RWPE2 (cell line): Measurements from ENCODE around the gene SLC39A8.
"Not testable (repeated sequence)": the region's sequence is repeated elsewhere in the genome, so short reads cannot be mapped to it uniquely, and the experiment has no call there.

Experiments
- ATAC-seq: fragments of 200-7000 bp; cut with Tn5 transposase; 3 replicates; pipeline ENCODE4 v1.9.1; 2021; ENCODE audit warnings: low read depth
- DNase-seq: peaks from one replicate; pipeline ENCODE4 v3.0.0-alpha.2; 2020; ENCODE audit warnings: low spot score
- H3K27ac ChIP-seq: fragments of 450-650 bp; 2 replicates; pipeline ENCODE4 v1.5.1; 2017; ENCODE audit warnings: mild to moderate bottlenecking; ENCODE audit not compliant: poor library complexity, severe bottlenecking
- H3K27me3 ChIP-seq: fragments of 250-450 bp; sonication (Bioruptor Pico); 2 replicates; pipeline ENCODE4 v1.5.1; 2021; ENCODE audit warnings: mild to moderate bottlenecking, moderate library complexity; ENCODE audit not compliant: insufficient read depth, poor library complexity, severe bottlenecking
- H3K36me3 ChIP-seq: fragments of 250-450 bp; sonication (Bioruptor Pico); 2 replicates; pipeline ENCODE4 v1.5.1; 2020; ENCODE audit warnings: low read depth, mild to moderate bottlenecking, moderate library complexity
- H3K4me1 ChIP-seq: fragments of 250-450 bp; sonication (Bioruptor Pico); 2 replicates; pipeline ENCODE4 v1.5.1; 2021; ENCODE audit warnings: mild to moderate bottlenecking, moderate library complexity; ENCODE audit not compliant: insufficient read depth, poor library complexity, severe bottlenecking
- H3K4me3 ChIP-seq: fragments of 250-450 bp; sonication (Bioruptor Pico); 2 replicates; pipeline ENCODE4 v1.5.1; 2021; ENCODE audit warnings: mild to moderate bottlenecking, moderate library complexity; ENCODE audit not compliant: severe bottlenecking
- H3K9me3 ChIP-seq: fragments of 250-450 bp; sonication (Bioruptor Pico); 2 replicates; pipeline ENCODE4 v1.5.1; 2021; ENCODE audit warnings: mild to moderate bottlenecking, moderate library complexity; ENCODE audit not compliant: severe bottlenecking
- TF ChIP-seq, protein P1 (sequence below): fragments of 450-650 bp; IDR thresholded peaks from one replicate; pipeline ENCODE4 v1.5.1; 2017; ENCODE audit warnings: mild to moderate bottlenecking, moderate library complexity; ENCODE audit not compliant: poor library complexity, severe bottlenecking

SLC39A8 gene

DNA sequence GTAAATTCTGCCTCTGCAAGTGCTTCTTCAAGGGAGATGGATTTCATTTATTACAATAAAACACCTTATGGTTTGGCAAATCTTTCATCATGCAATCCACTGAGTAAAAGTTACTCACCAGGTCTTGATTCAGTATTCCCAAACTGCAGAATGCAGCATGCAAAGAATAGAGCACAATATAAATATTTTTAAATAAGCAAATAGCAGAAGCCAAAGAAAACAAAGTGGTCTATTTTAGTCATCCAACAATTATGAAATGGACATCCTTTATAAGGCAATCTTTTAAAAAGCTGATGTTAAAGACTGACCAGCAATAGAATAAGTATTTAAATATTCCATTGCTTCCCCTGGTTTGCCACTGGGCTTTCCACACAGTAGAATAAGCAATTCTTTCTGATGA, 59.5 kb downstream of the SLC39A8 start:
- Histone ChIP-seq H3K27ac (no peak overlapping the region), H3K27me3 (no peaks in the 10 kb centered on the region), H3K4me3 (no peak overlapping the region), H3K36me3 (no peaks in the 10 kb centered on the region), H3K4me1 (no peaks in the 10 kb centered on the region), H3K9me3 (no peaks in the 10 kb centered on the region)
- TF ChIP-seq, protein P1, sequence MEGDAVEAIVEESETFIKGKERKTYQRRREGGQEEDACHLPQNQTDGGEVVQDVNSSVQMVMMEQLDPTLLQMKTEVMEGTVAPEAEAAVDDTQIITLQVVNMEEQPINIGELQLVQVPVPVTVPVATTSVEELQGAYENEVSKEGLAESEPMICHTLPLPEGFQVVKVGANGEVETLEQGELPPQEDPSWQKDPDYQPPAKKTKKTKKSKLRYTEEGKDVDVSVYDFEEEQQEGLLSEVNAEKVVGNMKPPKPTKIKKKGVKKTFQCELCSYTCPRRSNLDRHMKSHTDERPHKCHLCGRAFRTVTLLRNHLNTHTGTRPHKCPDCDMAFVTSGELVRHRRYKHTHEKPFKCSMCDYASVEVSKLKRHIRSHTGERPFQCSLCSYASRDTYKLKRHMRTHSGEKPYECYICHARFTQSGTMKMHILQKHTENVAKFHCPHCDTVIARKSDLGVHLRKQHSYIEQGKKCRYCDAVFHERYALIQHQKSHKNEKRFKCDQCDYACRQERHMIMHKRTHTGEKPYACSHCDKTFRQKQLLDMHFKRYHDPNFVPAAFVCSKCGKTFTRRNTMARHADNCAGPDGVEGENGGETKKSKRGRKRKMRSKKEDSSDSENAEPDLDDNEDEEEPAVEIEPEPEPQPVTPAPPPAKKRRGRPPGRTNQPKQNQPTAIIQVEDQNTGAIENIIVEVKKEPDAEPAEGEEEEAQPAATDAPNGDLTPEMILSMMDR = no peak
- DNase-seq (no peak), ATAC-seq (no peak)

- TF ChIP-seq, protein P1 = no peak
- Histone ChIP-seq H3K27me3 (no peaks in the 10 kb centered on the region), H3K9me3 (no peaks in the 10 kb centered on the region), H3K36me3 (no peaks in the 10 kb centered on the region), H3K4me1 (no peaks in the 10 kb centered on the region), H3K4me3 (no peak overlapping the region), H3K27ac (no peak overlapping the region)
- ATAC-seq = no peak
- no peak for DNase-seq
Observed at GRCh38 chr4:102281171-102281839, 64.0 kb downstream of the SLC39A8 start.

DNA sequence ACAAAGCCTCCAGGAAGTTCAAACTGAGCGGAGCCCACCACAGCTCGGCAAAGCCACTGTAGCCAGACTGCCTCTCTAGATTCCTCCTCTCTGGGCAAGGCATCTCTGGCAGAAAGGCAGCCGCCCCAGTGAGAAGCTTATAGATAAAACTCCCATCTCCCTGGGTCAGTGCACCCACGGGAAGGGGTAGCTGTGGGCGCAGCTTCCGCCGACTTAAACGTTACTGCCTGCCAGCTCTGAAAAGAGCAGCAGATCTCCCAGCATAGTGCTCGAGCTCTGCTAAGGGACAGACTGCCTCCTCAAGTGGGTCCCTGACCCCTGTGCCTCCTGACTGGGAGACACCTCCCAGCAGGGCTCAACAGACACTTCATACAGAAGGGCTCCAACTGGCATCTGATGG, 72.0 kb downstream of the SLC39A8 start:
- not testable (repeated sequence) for DNase-seq, H3K4me3 ChIP-seq, H3K4me1 ChIP-seq, H3K27me3 ChIP-seq, H3K36me3 ChIP-seq, H3K9me3 ChIP-seq, ATAC-seq, H3K27ac ChIP-seq

DNA sequence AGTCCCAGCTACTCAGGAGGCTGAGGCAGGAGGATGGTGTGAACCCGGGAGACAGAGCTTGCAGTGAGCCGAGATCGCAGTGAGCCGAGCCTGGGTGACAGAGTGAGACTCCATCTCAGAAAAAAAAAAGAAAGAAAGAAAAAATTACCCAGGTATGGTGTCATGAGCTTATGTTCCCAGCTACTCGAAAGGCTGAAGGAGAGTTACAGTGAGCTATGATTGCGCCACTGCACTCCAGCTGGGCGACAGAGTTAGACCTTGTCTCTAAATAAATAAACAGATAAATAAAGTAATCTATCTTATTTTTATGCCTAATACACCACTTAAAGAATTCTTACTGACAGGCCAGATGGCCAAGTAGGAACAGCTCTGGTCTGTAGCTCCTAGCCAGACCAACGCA, 73.0 kb downstream of the SLC39A8 start:
- ATAC-seq (no peak), DNase-seq (no peak)
- TF ChIP-seq, protein P1 = no peak
- H3K9me3 ChIP-seq = no peaks in the 10 kb centered on the region
- no peaks in the 10 kb centered on the region for H3K27me3 ChIP-seq
- H3K27ac ChIP-seq = no peak overlapping the region
- H3K36me3 ChIP-seq = no peaks in the 10 kb centered on the region
- no peaks in the 10 kb centered on the region for H3K4me1 ChIP-seq
- H3K4me3 ChIP-seq = no peak overlapping the region

- Histone ChIP-seq H3K36me3 (no peaks in the 10 kb centered on the region), H3K27ac (no peak overlapping the region), H3K4me1 (no peaks in the 10 kb centered on the region), H3K27me3 (no peaks in the 10 kb centered on the region), H3K4me3 (no peak overlapping the region), H3K9me3 (no peaks in the 10 kb centered on the region)
- no peak for DNase-seq
- ATAC-seq = no peak
- TF ChIP-seq, protein P1 = no peak
Observed at GRCh38 chr4:102268355-102268754, 76.9 kb downstream of the SLC39A8 start.
